ENCODE results near the gene HLA-DOA. TPM values are rescaled to one million over a fixed set of nuclear protein-coding genes. Genes with fewer than 3 reads are reported as not detected.
A peak's percentile ranks its signal among the peaks of the same experiment; 100 is the strongest.

HLA-DOA gene
- total and polyA plus RNA-seq, 2 donors (not counting 1 experiment from before 2014, with no cell fraction given), result 209 to 338 TPM

DNA sequence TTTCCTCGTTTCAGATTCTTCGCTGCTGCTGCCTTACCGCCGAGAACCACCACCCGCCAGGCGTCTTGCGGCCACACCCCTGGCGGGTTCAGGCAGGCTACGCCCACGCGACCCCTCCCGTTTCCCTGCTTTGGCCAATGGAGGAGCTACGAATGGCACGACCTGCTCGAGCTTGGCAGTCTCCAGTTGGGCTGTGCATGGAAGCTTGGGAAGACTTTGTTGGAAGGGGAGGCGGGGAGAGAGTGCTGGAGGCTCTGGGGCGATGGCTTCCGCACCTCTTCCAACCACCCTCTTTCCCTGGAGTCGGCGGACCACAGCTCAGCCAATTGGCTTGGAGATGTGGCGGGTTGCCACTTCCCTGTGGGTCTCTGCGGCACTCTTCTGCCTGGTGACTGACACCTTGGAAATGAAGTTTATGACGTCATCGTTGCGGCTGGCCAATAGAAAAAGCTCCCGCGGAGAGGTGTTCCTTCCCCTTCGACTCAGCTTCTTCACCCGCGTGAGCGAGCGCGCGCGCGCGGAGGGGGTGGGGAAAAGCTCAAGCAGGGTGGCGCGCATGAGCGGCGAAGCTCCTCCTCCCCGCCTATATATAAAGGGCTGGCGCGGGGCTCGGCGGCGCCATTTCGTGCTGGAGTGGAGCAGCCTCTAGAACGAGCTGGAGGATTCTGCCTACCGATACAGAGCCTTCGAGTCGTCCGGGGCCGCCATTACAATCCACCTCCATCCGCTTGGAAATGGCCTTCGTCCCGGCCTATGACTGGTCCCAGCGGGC lies 37.6 kb downstream of the HLA-DOA start:
- peak overlapping the region; percentile 96 for H3K4me3 Mint-ChIP-seq
- Histone ChIP-seq H3K36me3 (replicated peaks in 1 of 2; ENCODE audit: control extremely low read depth in 1 of 2, control insufficient read depth in 1 of 2, extremely low read depth in 1 of 2, insufficient read depth in 2 of 2, low read length in 1 of 2) (peaks cover 0 to 36% of the 10 kb centered on the region in 2 experiments), H4K20me1 (ENCODE audit: control insufficient read depth, insufficient read depth, low read length, poor library complexity, severe bottlenecking) (peaks cover 47% of the 10 kb centered on the region), H3K4me3 (ENCODE audit: control extremely low read depth in 1 of 5, extremely low read depth in 1 of 5, insufficient read depth in 1 of 5, low read depth in 2 of 5, low read length in 4 of 5) (peak overlapping the region; percentile 88 to 100 (median 96)), H3K27me3 (replicated peaks in 1 of 4; ENCODE audit: control extremely low read depth in 1 of 4, control insufficient read depth in 3 of 4, insufficient read depth in 4 of 4, low read length in 3 of 4) (no peaks in the 10 kb centered on the region), H3K27ac (ENCODE audit: low read length in 2 of 2) (peak overlapping the region; percentile 96), H3K9me3 (ENCODE audit: control extremely low read depth in 1 of 3, control insufficient read depth in 2 of 3, insufficient read depth in 1 of 3, low read length in 2 of 3) (no peaks in the 10 kb centered on the region), H3K4me2 (replicated peaks; ENCODE audit: low read depth, low read length, poor library complexity, severe bottlenecking) (peak overlapping the region; percentile 88), H3K9ac (ENCODE audit: low read length) (peak overlapping the region; percentile 91), H3K4me1 (ENCODE audit: control insufficient read depth in 2 of 2, insufficient read depth in 2 of 2, low read length in 2 of 2) (peaks cover 32 to 43% of the 10 kb centered on the region in 2 donors), H3K79me2 (ENCODE audit: control insufficient read depth, insufficient read depth, low read length) (peaks cover 71% of the 10 kb centered on the region), H2AFZ (ENCODE audit: insufficient read depth, low read depth, low read length, poor library complexity, severe bottlenecking) (peak overlapping the region; percentile 48)
- ATAC-seq (ENCODE audit: low read depth) (peak; percentile 50), DNase-seq (peak; percentile 100)
- peak overlapping the region; percentile 99 for H3K27ac Mint-ChIP-seq
- intact Hi-C loops (cut with micrococcal nuclease), result loop anchor here (1.0 to 5.0 kb wide), 5 partner anchors 18 to 794 kb away; partner anchors contain the start of genes AGPAT1, HLA-DMA and RNF5
- H3K9me3 Mint-ChIP-seq (ENCODE audit: insufficient read depth), result no peaks in the 10 kb centered on the region
- H3K4me1 Mint-ChIP-seq, result peaks cover 40% of the 10 kb centered on the region
- no peak for TF ChIP-seq EZH2 (IDR thresholded peaks at IDR 0.05; ENCODE audit: borderline replicate concordance, insufficient read depth, low read depth, low read length, poor library complexity, severe bottlenecking)
- TF ChIP-seq, protein P1, sequence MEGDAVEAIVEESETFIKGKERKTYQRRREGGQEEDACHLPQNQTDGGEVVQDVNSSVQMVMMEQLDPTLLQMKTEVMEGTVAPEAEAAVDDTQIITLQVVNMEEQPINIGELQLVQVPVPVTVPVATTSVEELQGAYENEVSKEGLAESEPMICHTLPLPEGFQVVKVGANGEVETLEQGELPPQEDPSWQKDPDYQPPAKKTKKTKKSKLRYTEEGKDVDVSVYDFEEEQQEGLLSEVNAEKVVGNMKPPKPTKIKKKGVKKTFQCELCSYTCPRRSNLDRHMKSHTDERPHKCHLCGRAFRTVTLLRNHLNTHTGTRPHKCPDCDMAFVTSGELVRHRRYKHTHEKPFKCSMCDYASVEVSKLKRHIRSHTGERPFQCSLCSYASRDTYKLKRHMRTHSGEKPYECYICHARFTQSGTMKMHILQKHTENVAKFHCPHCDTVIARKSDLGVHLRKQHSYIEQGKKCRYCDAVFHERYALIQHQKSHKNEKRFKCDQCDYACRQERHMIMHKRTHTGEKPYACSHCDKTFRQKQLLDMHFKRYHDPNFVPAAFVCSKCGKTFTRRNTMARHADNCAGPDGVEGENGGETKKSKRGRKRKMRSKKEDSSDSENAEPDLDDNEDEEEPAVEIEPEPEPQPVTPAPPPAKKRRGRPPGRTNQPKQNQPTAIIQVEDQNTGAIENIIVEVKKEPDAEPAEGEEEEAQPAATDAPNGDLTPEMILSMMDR (IDR thresholded peaks at IDR 0.05), result no peak
- POLR2A ChIA-PET, result interaction anchor here (0.5 to 11.8 kb wide), 46 partner anchors 8 to 1306 kb away, joined by 3 to 349 read pairs (median 5); partner anchors contain the start of genes CSNK2B, HLA-DMA, HLA-DMB and HLA-DOA
- WGBS (ENCODE audit: insufficient coverage), result under 1% methylated on average over 50 of the region's 58 CpGs
- CTCF ChIA-PET, result interaction anchor here (0.6 to 28.4 kb wide), 29 partner anchors 9 to 281 kb away, joined by 3 to 822 read pairs (median 4); partner anchors contain the start of genes HLA-DMA, HLA-DMB, PSMB8 and RING1
- H3K27me3 Mint-ChIP-seq, result no peaks in the 10 kb centered on the region

Measured in B cell (primary cell).